Measurements from ENCODE around the gene CPN1. TPM values are rescaled to one million over a fixed set of nuclear protein-coding genes. Genes with fewer than 3 reads are reported as not detected.
"Not testable (repeated sequence)": the region's sequence is repeated elsewhere in the genome, so short reads cannot be mapped to it uniquely, and the experiment has no call there.

Gene CPN1
- total RNA-seq, 1 donor from 2014 or later, result not detected

DNA sequence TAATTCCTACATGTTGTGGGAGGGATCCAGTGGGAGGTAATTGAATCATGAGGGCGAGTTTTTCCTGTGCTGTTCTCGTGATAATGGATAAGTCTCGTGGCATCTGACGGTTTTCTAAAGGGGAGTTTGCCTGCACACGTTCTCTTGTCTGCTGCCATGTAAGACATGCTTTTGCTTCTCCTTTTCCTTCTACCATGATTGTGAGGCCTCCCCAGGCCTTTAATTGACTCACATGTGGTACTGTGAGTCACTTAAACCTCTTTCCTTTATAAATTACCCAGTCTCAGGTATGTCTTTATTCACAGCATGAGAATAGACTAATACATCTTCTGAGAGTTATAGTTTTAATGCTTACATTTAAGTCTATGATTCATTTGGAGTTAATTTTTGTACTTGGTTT lies 22.6 kb upstream of the CPN1 start:
- Mint-ChIP-seq H3K4me1 (ENCODE audit: low read depth) (no peaks in the 10 kb centered on the region), H3K27ac (no peak overlapping the region), H3K4me3 (no peak overlapping the region), H3K27me3 (ENCODE audit: insufficient read depth) (peaks cover 36% of the 10 kb centered on the region), H3K36me3 (ENCODE audit: low read depth) (no peaks in the 10 kb centered on the region), H3K9me3 (peaks cover 5% of the 10 kb centered on the region)
- DNase-seq (ENCODE audit: low spot score), result no peak
- intact Hi-C loops (cut with micrococcal nuclease), result no loop called here

DNA sequence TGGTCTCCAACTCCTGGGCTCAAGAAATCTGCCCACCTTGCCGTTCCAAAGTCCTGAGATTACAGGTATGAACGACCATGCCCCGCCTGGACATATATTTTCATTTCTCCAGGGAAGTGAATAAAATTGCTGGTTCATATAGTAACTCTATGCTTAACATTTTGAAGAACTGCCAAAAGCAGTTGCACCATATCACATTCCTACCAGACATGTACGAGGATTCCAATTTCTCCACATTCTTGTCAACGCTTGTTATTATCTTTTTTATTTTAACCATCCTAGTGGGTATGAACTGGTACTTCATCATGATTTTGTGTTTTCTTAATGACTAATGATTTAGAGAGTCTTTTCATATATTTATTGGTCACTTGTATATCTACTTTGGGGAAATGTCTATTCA lies 21.9 kb upstream of the CPN1 start:
- H3K27ac Mint-ChIP-seq, result no peak overlapping the region
- DNase-seq (ENCODE audit: low spot score), result no peak
- no peak overlapping the region for H3K4me3 Mint-ChIP-seq
- H3K4me1 Mint-ChIP-seq (ENCODE audit: low read depth), result no peaks in the 10 kb centered on the region
- intact Hi-C loops (cut with micrococcal nuclease), result no loop called here
- peaks cover 32% of the 10 kb centered on the region for H3K27me3 Mint-ChIP-seq (ENCODE audit: insufficient read depth)
- H3K36me3 Mint-ChIP-seq (ENCODE audit: low read depth), result no peaks in the 10 kb centered on the region
- H3K9me3 Mint-ChIP-seq, result peaks cover 5% of the 10 kb centered on the region

DNA sequence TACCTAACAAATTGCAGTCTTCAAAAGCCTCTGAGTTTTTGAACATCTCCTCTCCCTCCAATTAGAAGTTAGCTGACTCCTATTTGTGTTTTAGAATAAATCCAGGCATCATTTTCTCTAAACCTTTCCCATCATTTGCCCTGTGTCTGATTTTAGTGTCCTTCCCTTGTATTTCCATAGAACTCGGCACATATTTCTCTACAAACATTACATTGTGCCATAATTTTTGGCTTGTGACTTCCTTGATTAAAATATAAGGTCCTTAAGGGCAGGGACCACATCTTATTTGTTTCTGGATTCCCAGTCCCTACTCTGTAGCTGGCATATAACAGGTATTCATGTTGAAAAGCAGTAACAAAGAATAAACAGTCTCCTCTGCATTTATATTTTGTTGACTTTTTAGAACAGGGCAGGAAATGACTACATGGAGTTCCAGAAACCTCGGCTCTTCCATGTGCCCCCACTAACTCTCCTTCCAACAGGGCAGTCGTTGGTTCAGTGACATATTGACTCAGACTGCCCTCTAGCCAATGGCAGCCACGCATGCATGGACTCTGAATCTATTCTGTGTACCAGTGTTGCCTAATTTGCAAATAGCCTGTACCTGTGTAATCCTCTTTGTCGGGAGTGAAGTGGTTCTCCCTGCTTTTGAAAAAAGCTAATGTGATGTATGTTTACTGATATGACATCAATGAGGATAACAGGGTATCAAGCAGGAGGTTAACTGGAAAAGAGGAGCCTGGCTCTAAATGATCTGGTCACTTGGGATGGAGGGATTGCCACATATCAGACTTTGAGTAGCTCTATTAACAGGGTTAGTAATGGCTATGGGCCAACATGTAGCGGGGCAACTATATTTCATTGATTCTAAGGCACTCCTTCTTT lies 19.8 kb upstream of the CPN1 start:
- Mint-ChIP-seq H3K36me3 (ENCODE audit: low read depth) (no peaks in the 10 kb centered on the region), H3K9me3 (peaks cover 5% of the 10 kb centered on the region), H3K27me3 (ENCODE audit: insufficient read depth) (peaks cover 33% of the 10 kb centered on the region), H3K27ac (no peak overlapping the region), H3K4me1 (ENCODE audit: low read depth) (no peaks in the 10 kb centered on the region), H3K4me3 (no peak overlapping the region)
- DNase-seq (ENCODE audit: low spot score), result no peak
- intact Hi-C loops (cut with micrococcal nuclease), result no loop called here

DNA sequence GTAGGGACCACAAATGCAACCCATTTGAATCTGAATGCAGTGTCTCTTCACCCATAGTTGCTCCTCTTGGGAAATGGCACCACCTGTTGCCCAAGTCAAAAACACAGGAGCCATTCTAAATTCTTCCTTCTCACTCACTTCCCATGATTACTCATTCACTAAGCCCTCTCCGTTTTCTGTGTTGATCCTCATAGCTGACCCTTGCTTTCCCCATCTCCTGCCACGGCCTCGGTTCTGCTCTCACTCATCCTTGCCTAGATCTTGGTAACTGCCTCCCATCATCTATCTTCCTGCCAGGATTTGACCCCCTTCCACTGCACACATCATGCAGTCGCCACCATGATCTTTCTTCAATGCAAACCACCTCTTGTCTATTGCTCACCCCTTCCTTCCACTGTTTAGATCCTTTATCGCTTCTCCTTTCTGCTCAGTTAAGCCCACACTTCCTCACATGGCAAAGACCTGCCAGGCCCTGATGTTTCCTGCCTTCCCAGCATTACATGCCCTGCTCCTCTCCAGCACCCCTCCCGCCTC lies 19.0 kb upstream of the CPN1 start:
- no peak overlapping the region for H3K27ac Mint-ChIP-seq
- peaks cover 5% of the 10 kb centered on the region for H3K9me3 Mint-ChIP-seq
- H3K4me3 Mint-ChIP-seq, result no peak overlapping the region
- DNase-seq (ENCODE audit: low spot score), result no peak
- peaks cover 36% of the 10 kb centered on the region for H3K27me3 Mint-ChIP-seq (ENCODE audit: insufficient read depth)
- intact Hi-C loops (cut with micrococcal nuclease), result no loop called here
- no peaks in the 10 kb centered on the region for H3K36me3 Mint-ChIP-seq (ENCODE audit: low read depth)
- H3K4me1 Mint-ChIP-seq (ENCODE audit: low read depth), result no peaks in the 10 kb centered on the region

DNA sequence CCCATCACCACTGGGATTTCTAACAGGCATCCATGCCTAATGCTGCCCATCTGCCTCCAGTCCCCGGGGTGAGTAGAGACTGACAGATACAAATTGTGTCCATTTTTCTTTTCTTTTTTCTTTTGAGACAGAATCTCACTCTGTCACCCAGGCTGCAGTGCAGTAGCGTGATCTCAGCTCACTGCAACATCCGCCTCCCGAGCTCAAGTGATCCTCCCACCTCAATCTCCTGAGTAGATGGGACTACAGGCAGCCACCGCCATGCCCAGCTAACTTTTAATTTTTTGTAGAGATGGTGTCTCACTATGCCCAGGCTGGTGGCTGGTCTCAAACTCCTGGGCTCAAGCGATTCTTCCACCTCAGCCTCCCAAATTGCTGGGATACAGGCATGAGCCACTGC lies 7.6 kb upstream of the CPN1 start:
- Mint-ChIP-seq H3K4me1 (ENCODE audit: low read depth) (no peaks in the 10 kb centered on the region), H3K36me3 (ENCODE audit: low read depth) (no peaks in the 10 kb centered on the region), H3K9me3 (no peaks in the 10 kb centered on the region), H3K27ac (no peak overlapping the region), H3K27me3 (ENCODE audit: insufficient read depth) (peaks cover 11% of the 10 kb centered on the region), H3K4me3 (no peak overlapping the region)
- DNase-seq (ENCODE audit: low spot score), result no peak
- intact Hi-C loops (cut with micrococcal nuclease), result no loop called here

DNA sequence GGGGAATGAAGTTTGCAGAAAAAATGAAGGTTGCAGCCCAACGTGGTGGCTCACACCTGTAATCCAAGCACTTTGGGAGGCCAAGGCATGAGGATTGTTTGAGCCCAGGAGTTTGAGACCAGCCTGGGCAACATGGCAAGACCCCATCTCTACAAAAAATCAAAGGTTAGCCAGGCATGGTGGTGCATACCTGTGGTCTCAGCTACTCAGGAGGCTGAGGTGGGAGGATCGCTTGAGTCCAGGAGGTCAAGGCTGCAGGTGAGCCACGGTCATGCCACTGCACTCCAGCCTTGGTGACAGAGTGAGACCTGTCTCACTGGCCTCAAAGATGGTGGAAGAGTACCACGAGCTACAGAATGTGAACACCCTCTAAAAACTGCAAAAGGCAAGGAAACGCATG lies 5.0 kb upstream of the CPN1 start:
- H3K36me3 Mint-ChIP-seq (ENCODE audit: low read depth); H3K9me3 Mint-ChIP-seq; H3K4me3 Mint-ChIP-seq; intact Hi-C loops (cut with micrococcal nuclease); H3K27ac Mint-ChIP-seq; H3K4me1 Mint-ChIP-seq (ENCODE audit: low read depth); DNase-seq (ENCODE audit: low spot score): not testable (repeated sequence)
- H3K27me3 Mint-ChIP-seq (ENCODE audit: insufficient read depth), result peaks cover 13% of the 10 kb centered on the region

DNA sequence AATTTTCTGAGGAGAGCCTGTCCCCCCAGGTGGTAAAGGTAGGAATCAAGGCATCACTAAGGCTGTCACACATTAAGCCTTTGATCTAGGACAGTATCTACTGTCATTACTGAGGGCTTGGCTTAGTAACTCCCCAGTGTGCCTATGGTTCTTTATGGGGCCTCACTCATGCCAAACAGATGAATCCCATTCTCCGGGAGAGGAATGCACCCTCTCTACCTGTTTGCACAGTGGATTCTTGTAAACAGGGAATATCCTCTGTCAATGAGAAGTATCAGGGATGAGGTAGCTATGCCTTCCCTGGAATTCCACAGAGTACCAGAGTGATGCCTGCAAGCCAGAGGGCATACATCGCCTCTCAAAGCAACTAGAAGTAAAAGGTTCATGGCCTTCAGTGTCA lies 3.9 kb upstream of the CPN1 start:
- intact Hi-C loops (cut with micrococcal nuclease), result no loop called here
- peaks cover 18% of the 10 kb centered on the region for H3K27me3 Mint-ChIP-seq (ENCODE audit: insufficient read depth)
- H3K4me1 Mint-ChIP-seq (ENCODE audit: low read depth), result no peaks in the 10 kb centered on the region
- H3K27ac Mint-ChIP-seq, result no peak overlapping the region
- no peak overlapping the region for H3K4me3 Mint-ChIP-seq
- no peaks in the 10 kb centered on the region for H3K9me3 Mint-ChIP-seq
- no peaks in the 10 kb centered on the region for H3K36me3 Mint-ChIP-seq (ENCODE audit: low read depth)
- DNase-seq (ENCODE audit: low spot score), result no peak

DNA sequence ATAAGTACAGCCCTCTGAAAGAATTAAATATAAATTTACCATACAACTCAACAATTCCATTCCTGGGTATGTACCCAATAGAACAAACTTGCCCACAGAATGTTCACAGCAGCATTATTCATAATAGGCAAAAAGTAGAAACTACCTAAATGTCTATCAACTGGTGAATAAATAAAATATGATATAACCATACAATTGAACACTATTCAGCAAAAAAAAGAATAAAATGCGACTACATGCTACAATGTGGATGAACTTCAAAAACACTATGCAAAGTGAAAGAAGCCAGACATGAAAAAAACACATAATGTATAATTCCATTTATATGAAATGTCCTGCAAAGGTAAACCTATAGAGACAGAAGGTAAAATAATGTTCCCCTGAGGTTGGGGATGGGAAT lies 2.0 kb upstream of the CPN1 start:
- H3K27ac Mint-ChIP-seq, result no peak overlapping the region
- intact Hi-C loops (cut with micrococcal nuclease), result no loop called here
- DNase-seq (ENCODE audit: low spot score), result no peak
- H3K36me3 Mint-ChIP-seq (ENCODE audit: low read depth), result no peaks in the 10 kb centered on the region
- peaks cover 16% of the 10 kb centered on the region for H3K27me3 Mint-ChIP-seq (ENCODE audit: insufficient read depth)
- H3K9me3 Mint-ChIP-seq, result no peaks in the 10 kb centered on the region
- H3K4me3 Mint-ChIP-seq, result no peak overlapping the region
- H3K4me1 Mint-ChIP-seq (ENCODE audit: low read depth), result no peaks in the 10 kb centered on the region

DNA sequence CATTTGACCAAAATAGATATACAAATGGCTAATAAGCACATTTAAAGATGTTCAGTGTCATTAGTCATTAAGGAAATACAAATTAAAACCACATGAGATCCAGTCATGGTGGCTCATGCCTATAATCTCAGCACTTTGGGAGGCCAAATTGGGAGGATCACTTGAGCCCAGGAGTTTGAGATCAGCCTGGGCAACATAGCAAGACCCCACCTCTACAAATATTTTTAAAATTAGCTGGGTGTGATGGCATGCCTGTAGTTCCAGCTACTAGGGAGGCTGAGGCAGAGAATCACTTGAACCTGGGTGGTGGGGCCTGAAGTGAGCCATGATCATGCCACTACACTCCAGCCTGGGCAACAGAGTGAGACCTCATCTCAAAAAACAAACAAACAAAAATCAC lies 607 bp upstream of the CPN1 start:
- intact Hi-C loops (cut with micrococcal nuclease); H3K4me3 Mint-ChIP-seq; H3K27ac Mint-ChIP-seq; H3K4me1 Mint-ChIP-seq (ENCODE audit: low read depth); H3K36me3 Mint-ChIP-seq (ENCODE audit: low read depth); DNase-seq (ENCODE audit: low spot score); H3K9me3 Mint-ChIP-seq: not testable (repeated sequence)
- peaks cover 12% of the 10 kb centered on the region for H3K27me3 Mint-ChIP-seq (ENCODE audit: insufficient read depth)

DNA sequence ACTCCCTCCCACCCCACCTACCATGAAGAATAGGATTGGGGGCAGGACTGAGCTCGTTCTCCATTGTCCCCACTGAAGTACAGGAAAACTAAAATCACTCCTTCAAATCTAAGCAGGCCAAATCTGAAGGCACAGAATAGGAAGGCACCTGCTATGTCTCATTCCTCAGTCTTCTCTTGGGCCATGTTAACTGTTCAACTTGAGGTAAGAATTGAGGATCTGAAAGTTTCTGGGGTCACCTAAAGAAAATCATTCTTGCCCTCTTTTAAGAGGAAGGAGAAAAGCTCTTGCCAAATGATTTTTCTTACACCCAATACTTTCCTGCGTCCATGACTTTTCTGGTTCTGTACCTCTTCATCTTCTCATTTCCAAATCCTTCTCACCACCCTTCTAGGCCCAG lies 4.9 kb downstream of the CPN1 start:
- H3K4me1 Mint-ChIP-seq (ENCODE audit: low read depth), result no peaks in the 10 kb centered on the region
- H3K27me3 Mint-ChIP-seq (ENCODE audit: insufficient read depth), result peaks cover 5% of the 10 kb centered on the region
- intact Hi-C loops (cut with micrococcal nuclease), result no loop called here
- H3K4me3 Mint-ChIP-seq, result no peak overlapping the region
- H3K27ac Mint-ChIP-seq, result no peak overlapping the region
- no peak for DNase-seq (ENCODE audit: low spot score)
- H3K9me3 Mint-ChIP-seq, result no peaks in the 10 kb centered on the region
- H3K36me3 Mint-ChIP-seq (ENCODE audit: low read depth), result no peaks in the 10 kb centered on the region

DNA sequence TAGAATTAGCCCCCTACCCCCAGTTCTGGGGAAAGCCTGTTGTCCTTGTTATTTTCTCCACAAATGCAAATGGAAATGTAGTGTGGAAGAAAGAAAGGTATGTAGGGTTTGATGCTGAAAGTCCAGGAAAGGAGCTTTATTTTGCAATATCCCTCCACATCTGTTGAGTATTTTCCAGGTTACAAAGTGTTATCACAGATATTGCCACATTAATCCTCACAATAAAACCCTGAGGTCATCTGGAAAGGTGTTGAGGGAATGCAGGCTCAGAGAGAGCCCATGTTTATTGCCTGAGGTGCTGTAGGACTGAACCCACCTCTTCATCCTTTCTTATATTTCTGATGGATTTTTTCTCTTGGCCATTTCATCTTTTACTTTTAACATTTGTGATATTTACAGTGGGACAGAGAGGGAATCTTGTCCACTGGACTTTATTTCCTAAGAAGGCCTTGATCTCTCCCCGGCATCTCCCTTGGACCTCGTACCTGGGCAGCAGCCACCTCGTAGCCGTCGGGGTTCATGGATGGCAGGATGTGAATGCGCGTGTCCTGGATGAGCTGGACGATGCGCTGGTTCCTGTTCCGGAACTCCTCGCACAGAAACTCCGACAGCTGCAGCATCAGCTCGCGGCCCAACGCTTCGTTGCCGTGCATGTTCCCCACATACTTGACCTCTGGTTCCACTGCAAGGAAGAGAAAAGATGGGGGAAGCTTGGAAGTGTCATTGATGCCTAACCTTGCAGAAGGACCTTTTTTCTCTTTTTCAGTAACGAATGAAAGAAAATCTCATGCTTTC lies 6.0 kb downstream of the CPN1 start:
- no peak overlapping the region for H3K27ac Mint-ChIP-seq
- no peaks in the 10 kb centered on the region for H3K4me1 Mint-ChIP-seq (ENCODE audit: low read depth)
- H3K9me3 Mint-ChIP-seq, result no peaks in the 10 kb centered on the region
- intact Hi-C loops (cut with micrococcal nuclease), result no loop called here
- no peak for DNase-seq (ENCODE audit: low spot score)
- H3K4me3 Mint-ChIP-seq, result no peak overlapping the region
- H3K36me3 Mint-ChIP-seq (ENCODE audit: low read depth), result no peaks in the 10 kb centered on the region
- no peaks in the 10 kb centered on the region for H3K27me3 Mint-ChIP-seq (ENCODE audit: insufficient read depth)

DNA sequence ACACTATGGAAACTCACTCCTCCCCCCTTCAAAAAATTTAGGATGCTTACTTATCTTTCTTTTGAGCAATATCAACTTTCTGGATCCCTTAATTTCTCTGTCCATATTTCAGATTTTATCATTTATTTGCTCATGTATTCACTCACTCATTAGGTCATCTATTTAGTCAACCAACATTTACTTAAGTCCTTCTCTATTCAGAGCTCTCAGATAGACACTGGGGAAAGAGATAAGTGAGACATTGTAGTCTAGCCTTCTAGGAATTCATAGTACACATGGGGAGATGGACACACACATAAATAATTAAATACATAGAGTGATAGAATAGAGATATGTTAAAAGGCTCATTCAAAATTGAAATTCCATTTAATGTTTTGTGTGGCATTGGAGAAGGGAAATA lies 9.2 kb downstream of the CPN1 start:
- H3K4me1 Mint-ChIP-seq (ENCODE audit: low read depth), result no peaks in the 10 kb centered on the region
- H3K27me3 Mint-ChIP-seq (ENCODE audit: insufficient read depth), result peaks cover 3% of the 10 kb centered on the region
- intact Hi-C loops (cut with micrococcal nuclease), result no loop called here
- H3K27ac Mint-ChIP-seq, result no peak overlapping the region
- no peaks in the 10 kb centered on the region for H3K9me3 Mint-ChIP-seq
- no peaks in the 10 kb centered on the region for H3K36me3 Mint-ChIP-seq (ENCODE audit: low read depth)
- no peak overlapping the region for H3K4me3 Mint-ChIP-seq
- DNase-seq (ENCODE audit: low spot score), result no peak

DNA sequence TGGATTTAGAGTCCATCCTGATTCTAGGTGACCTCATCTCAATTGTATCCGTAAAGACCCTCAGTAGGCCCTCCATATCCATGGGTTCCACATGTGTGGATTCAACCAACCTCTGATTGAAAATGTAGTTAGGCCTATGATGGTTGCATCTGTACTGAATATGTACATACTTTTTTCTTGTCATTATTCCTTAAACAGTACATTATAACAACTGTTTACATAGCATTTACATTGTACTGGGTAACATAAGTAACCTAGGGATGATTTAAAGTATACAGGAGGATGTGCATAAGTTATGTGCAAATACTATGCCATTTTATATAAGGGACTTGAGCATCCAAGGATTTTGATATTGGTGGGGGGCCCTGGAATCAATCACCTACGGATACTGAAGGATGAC lies 10.1 kb downstream of the CPN1 start:
- Mint-ChIP-seq H3K4me1 (ENCODE audit: low read depth) (no peaks in the 10 kb centered on the region), H3K36me3 (ENCODE audit: low read depth) (no peaks in the 10 kb centered on the region), H3K27ac (no peak overlapping the region), H3K4me3 (no peak overlapping the region), H3K9me3 (no peaks in the 10 kb centered on the region), H3K27me3 (ENCODE audit: insufficient read depth) (peaks cover 5% of the 10 kb centered on the region)
- intact Hi-C loops (cut with micrococcal nuclease), result no loop called here
- DNase-seq (ENCODE audit: low spot score), result no peak
